Astrocyte (in vitro differentiated cells and primary cell): ENCODE results near the gene HGS.

Experiments
- CTCF ChIP-seq: IDR thresholded peaks from 2 replicates; pipeline ENCODE4 v1.5.1; 2011; ENCODE audit warnings: low read depth, mild to moderate bottlenecking, inconsistent platforms, low read length, moderate library complexity; ENCODE audit not compliant: insufficient read depth
- EZH2 ChIP-seq: IDR thresholded peaks from 2 replicates; pipeline ENCODE4 v1.6.1; 2012; ENCODE audit warnings: mild to moderate bottlenecking, low read length, inconsistent platforms; ENCODE audit not compliant: insufficient read depth

- TF ChIP-seq CTCF (no peak), EZH2 (no peak)
Measured at GRCh38 chr17:81726004-81726403, 42.2 kb downstream of the HGS start.
